MCF 10A (cell line): ENCODE measurements around the gene C9orf152. TPM values are rescaled to one million over a fixed set of nuclear protein-coding genes. Genes with fewer than 3 reads are reported as not detected.

Experiments used
- BruUV-seq: library from RNA; stranded (reverse); fragments of 400-500 nt; replicated peaks from 2 replicates; lab custom pipeline; 2021; lab: Mats Ljungman, UMichigan
- CTCF ChIA-PET: fragments of 300-600 bp; sonication (Branson Sonifier 250); formaldehyde crosslinking; extraction: SDS; loops from one replicate; lab custom pipeline; 2021; ENCODE audit warnings: antibody characterized with exemption, inconsistent platforms; lab: Yijun Ruan, JAX
- POLR2A ChIA-PET: fragments of 300-600, 350-650 bp; sonication (Branson Sonifier 250); formaldehyde crosslinking; extraction: SDS; loops from one replicate; lab custom pipeline; 2020; ENCODE audit warnings: antibody characterized with exemption, inconsistent platforms; lab: Yijun Ruan, JAX
- DNase-seq: peaks from one replicate; pipeline ENCODE4 v3.0.0-alpha.2; 2018; ENCODE audit not compliant: unreplicated experiment
- H3K27ac Mint-ChIP-seq: one replicate; pipeline ENCODE4 v1.8.0; 2022; ENCODE audit warnings: mild to moderate bottlenecking, low read depth, mixed read lengths; ENCODE audit not compliant: unreplicated experiment
- H3K27me3 Mint-ChIP-seq: one replicate; pipeline ENCODE4 v1.8.0; 2022; ENCODE audit warnings: mixed read lengths; ENCODE audit not compliant: insufficient read depth, unreplicated experiment
- H3K36me3 Mint-ChIP-seq: one replicate; pipeline ENCODE4 v1.8.0; 2022; ENCODE audit warnings: mild to moderate bottlenecking, moderate library complexity, mixed read lengths; ENCODE audit not compliant: insufficient read depth, unreplicated experiment
- H3K4me1 Mint-ChIP-seq: one replicate; pipeline ENCODE4 v1.8.0; 2022; ENCODE audit warnings: mixed read lengths; ENCODE audit not compliant: insufficient read depth, unreplicated experiment
- H3K4me3 Mint-ChIP-seq: one replicate; pipeline ENCODE4 v1.8.0; 2022; ENCODE audit warnings: mild to moderate bottlenecking, moderate library complexity, mixed read lengths; ENCODE audit not compliant: unreplicated experiment
- H3K9me3 Mint-ChIP-seq: one replicate; pipeline ENCODE4 v1.8.0; 2022; ENCODE audit warnings: mixed read lengths; ENCODE audit not compliant: unreplicated experiment
- intact Hi-C: fragments of 100-400 bp; cut with micrococcal nuclease; formaldehyde crosslinking; loops from 2 replicates; pipeline ENCODE4 v1.14.1; 2022
- total RNA-seq: library from RNA; stranded (reverse); gene quantifications from 2 replicates; pipeline ENCODE4 v1.2.3, GENCODE V29; 2022
- TF ChIP-seq, protein P1 (sequence below): fragments of 200-600 bp; IDR thresholded peaks from one replicate; pipeline ENCODE4 v1.8.0; 2022; ENCODE audit warnings: antibody characterized with exemption, mild to moderate bottlenecking; ENCODE audit not compliant: unreplicated experiment

The C9orf152 gene
- total RNA-seq, 1 experiment from 2014 or later = not detected

DNA sequence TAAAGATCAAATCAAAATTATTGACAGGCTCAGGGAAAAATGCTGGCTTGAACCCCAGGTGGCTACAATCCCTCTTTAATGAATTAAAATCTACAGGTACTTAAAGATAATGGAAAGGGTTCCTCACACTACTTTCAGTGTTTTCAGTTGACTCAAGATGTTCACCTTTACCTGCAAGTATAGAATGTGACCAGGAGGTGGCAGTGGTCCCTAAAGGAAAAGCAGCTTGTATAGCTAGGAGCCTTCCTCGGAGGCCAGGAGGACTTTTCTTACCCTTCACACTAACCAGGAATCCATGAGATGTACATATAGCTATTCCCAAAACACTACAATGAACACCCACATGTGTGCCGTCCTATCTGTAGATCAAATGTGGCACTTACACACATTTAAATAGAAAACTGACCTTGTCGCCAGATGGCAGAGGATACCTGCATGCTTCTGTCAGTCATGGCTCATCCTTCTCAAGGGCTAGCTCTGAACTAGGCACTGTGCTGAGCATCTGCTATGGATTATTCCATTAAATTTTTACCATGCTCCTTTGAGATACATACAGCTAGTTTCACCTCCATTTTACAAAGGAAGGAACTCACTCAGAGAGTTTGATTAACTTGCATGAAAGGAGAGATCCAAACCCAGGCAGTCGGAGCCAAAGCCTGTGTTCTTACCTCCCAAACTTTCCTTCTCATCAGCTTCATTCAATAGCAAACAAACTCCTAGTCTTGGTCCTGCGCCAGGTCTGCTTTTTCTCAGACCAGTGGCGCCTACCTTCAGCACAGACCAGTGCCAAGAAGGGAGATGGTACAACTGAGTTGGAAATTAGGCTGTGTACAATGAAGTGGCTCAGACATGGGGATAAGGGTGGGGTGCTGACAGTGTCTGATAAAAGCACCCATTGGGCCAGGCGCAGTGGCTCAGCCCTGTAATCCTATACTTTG, 24.5 kb downstream of the C9orf152 start:
- intact Hi-C loops = loop anchor here (1.0 to 2.0 kb wide), 3 partner anchors 34 to 440 kb away; no protein-coding TSS in a partner anchor
- H3K27me3 Mint-ChIP-seq = no peaks in the 10 kb centered on the region
- H3K4me3 Mint-ChIP-seq = no peak overlapping the region
- POLR2A ChIA-PET = interaction anchor here (1.0 to 2.0 kb wide), 6 partner anchors 30 to 440 kb away, joined by 3 to 10 read pairs (median 4); partner anchors contain the start of gene TXN
- no peaks in the 10 kb centered on the region for H3K9me3 Mint-ChIP-seq
- BruUV-seq = no TSS peak
- peak; percentile 86 for DNase-seq
- H3K27ac Mint-ChIP-seq = no peak overlapping the region
- TF ChIP-seq, protein P1, sequence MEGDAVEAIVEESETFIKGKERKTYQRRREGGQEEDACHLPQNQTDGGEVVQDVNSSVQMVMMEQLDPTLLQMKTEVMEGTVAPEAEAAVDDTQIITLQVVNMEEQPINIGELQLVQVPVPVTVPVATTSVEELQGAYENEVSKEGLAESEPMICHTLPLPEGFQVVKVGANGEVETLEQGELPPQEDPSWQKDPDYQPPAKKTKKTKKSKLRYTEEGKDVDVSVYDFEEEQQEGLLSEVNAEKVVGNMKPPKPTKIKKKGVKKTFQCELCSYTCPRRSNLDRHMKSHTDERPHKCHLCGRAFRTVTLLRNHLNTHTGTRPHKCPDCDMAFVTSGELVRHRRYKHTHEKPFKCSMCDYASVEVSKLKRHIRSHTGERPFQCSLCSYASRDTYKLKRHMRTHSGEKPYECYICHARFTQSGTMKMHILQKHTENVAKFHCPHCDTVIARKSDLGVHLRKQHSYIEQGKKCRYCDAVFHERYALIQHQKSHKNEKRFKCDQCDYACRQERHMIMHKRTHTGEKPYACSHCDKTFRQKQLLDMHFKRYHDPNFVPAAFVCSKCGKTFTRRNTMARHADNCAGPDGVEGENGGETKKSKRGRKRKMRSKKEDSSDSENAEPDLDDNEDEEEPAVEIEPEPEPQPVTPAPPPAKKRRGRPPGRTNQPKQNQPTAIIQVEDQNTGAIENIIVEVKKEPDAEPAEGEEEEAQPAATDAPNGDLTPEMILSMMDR = peak; percentile 82
- CTCF ChIA-PET = interaction anchor here (0.6 to 10.6 kb wide), 48 partner anchors 8 to 1542 kb away, joined by 3 to 276 read pairs (median 4); partner anchors contain the start of genes C9orf152 and TXNDC8
- no peaks in the 10 kb centered on the region for H3K36me3 Mint-ChIP-seq
- peaks cover 18% of the 10 kb centered on the region for H3K4me1 Mint-ChIP-seq

DNA sequence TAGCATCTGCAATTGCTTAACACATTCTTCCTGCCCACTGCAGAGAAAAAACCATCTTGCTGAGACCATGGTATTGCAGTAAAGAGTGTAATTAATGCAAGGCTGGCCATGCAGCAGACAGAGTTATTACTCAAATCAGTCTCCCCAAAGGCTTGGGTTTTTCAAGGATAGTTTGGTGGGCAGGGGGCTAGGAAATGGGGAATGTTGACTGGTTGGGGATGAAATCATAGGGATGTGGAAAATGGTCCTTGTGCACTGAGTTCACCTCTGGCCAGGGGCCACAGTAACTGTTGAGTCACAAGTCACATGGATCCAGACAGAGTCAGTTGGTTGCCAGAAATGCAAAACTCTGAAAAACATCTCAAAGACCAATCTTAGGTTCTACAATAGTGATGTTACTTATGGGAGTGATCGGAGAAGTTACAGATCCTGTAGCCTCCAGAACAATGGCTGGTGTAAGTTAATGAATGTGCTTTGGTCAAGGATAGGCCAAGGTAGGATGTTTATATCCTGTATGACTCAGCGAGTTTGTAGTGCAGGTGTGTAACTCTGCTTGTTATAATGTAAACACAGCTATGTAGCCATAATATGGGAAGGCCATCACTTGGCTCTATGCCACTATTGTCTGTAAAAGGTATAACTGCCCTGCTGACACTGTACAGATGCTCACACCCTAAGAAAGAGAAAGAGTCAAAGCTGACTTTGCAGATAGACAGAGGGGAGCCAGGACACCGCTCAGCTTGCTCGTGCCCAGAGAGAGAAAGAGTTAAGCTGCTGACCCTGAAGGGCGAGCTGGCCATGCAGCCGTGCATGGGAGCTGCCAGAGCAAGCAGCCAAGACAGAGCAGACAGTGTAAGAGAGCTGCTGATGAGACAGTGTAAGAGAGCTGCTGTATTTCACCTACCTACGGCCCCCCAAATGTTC, 27.2 kb downstream of the C9orf152 start:
- Mint-ChIP-seq H3K4me1 (peaks cover 10% of the 10 kb centered on the region), H3K9me3 (no peaks in the 10 kb centered on the region), H3K27ac (no peak overlapping the region), H3K4me3 (no peak overlapping the region), H3K36me3 (peaks cover 5% of the 10 kb centered on the region), H3K27me3 (no peaks in the 10 kb centered on the region)
- ChIA-PET POLR2A (interaction anchor here (0.5 to 2.7 kb wide), 6 partner anchors 36 to 274 kb away, joined by 3 to 11 read pairs (median 3); partner anchors contain the start of gene TXN), CTCF (interaction anchor here (0.6 to 10.6 kb wide), 12 partner anchors 11 to 483 kb away, joined by 3 to 276 read pairs (median 4); no protein-coding TSS in a partner anchor)
- intact Hi-C loops = loop anchor here (2.0 kb wide), 1 partner anchor 76 kb away; the partner anchor contains the start of gene TXN
- DNase-seq = peak; percentile 74
- TF ChIP-seq, protein P1 = no peak
- no TSS peak for BruUV-seq

DNA sequence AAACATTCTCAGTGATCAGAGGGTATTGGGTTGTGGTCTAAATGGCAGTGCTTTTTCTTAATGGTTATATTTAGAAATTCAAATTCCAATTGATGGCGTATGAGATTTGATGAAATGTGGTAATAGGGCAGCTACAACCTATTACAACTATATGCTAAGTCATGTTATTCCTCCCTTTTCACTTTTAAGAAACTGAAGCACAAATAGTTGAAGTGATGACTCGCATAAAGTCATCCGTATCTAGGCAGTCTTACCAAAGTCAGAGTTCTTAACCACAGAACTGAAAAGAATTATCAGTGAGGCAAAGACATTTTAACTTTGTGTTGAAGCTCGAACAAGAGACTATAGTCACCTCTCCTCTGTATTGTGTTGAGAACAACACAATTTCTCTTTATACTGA, 28.2 kb downstream of the C9orf152 start:
- H3K4me3 Mint-ChIP-seq = no peak overlapping the region
- no TSS peak for BruUV-seq
- H3K9me3 Mint-ChIP-seq = no peaks in the 10 kb centered on the region
- peak; percentile 27 for DNase-seq
- TF ChIP-seq, protein P1 = no peak
- H3K27ac Mint-ChIP-seq = no peak overlapping the region
- H3K27me3 Mint-ChIP-seq = no peaks in the 10 kb centered on the region
- peaks cover 12% of the 10 kb centered on the region for H3K36me3 Mint-ChIP-seq
- H3K4me1 Mint-ChIP-seq = peaks cover 10% of the 10 kb centered on the region
- ChIA-PET POLR2A (interaction anchor here (0.7 to 2.7 kb wide), 4 partner anchors 35 to 121 kb away, joined by 3 to 11 read pairs (median 4); partner anchors contain the start of gene TXN), CTCF (interaction anchor here (0.5 to 10.6 kb wide), 14 partner anchors 10 to 1204 kb away, joined by 3 to 276 read pairs (median 3); no protein-coding TSS in a partner anchor)
- intact Hi-C loops = loop anchor here (2.0 kb wide), 1 partner anchor 77 kb away; the partner anchor contains the start of gene TXN
